Smooth muscle cell (in vitro differentiated cells): ENCODE results near the gene BCL7A. TPM values are rescaled to one million over a fixed set of nuclear protein-coding genes. Genes with fewer than 3 reads are reported as not detected.

Experiments used
- DNase-seq: peaks from one replicate; lab custom pipeline; 2025; ENCODE audit not compliant: unreplicated experiment; lab: John Stamatoyannopoulos, UW
- H2AFZ ChIP-seq: fragments of 200-600 bp; sonication (generic); 2 replicates; pipeline ENCODE4 v1.6.0; 2016; ENCODE audit warnings: antibody characterized with exemption, low read depth, mild to moderate bottlenecking
- H3F3A ChIP-seq: fragments of 200-600 bp; sonication (generic); 2 replicates; pipeline ENCODE4 v1.6.0; 2017; ENCODE audit warnings: antibody characterized with exemption, low read depth
- H3K27ac ChIP-seq: fragments of 200-600 bp; sonication (generic); 2 replicates; pipeline ENCODE4 v1.5.1; 2016; ENCODE audit warnings: low read depth, mild to moderate bottlenecking
- H3K27me3 ChIP-seq: fragments of 200-600 bp; sonication (generic); 2 replicates; pipeline ENCODE4 v1.6.1; 2016; ENCODE audit warnings: low read depth, mild to moderate bottlenecking
- H3K36me3 ChIP-seq: fragments of 200-600 bp; sonication (generic); 2 replicates; pipeline ENCODE4 v1.5.1; 2016; ENCODE audit warnings: low read depth
- H3K4me1 ChIP-seq: fragments of 200-600 bp; sonication (generic); 2 replicates; pipeline ENCODE4 v1.5.1; 2016; ENCODE audit warnings: low read depth
- H3K4me2 ChIP-seq: fragments of 200-600 bp; sonication (generic); 2 replicates; pipeline ENCODE4 v1.6.0; 2016; ENCODE audit warnings: mild to moderate bottlenecking
- H3K4me3 ChIP-seq: fragments of 200-600 bp; sonication (generic); 2 replicates; pipeline ENCODE4 v1.5.1; 2016; ENCODE audit warnings: mild to moderate bottlenecking
- H3K79me2 ChIP-seq: fragments of 200-600 bp; sonication (generic); 2 replicates; pipeline ENCODE4 v1.6.0; 2016; ENCODE audit warnings: low read depth, mild to moderate bottlenecking
- H3K9ac ChIP-seq: fragments of 200-600 bp; sonication (generic); 2 replicates; pipeline ENCODE4 v1.6.0; 2016; ENCODE audit warnings: low read depth
- H3K9me3 ChIP-seq: fragments of 200-600 bp; sonication (generic); replicated peaks from 2 replicates; pipeline ENCODE4 v1.5.1; 2016; ENCODE audit warnings: low read depth
- H4K20me1 ChIP-seq: fragments of 200-600 bp; sonication (generic); 2 replicates; pipeline ENCODE4 v1.6.0; 2016; ENCODE audit warnings: low read depth
- CTCF ChIP-seq: fragments of 200-600 bp; sonication (generic); IDR thresholded peaks from 2 replicates; pipeline ENCODE4 v1.5.1; 2017; ENCODE audit warnings: borderline replicate concordance, mild to moderate bottlenecking, antibody characterized with exemption; ENCODE audit not compliant: insufficient read depth, poor library complexity, severe bottlenecking
- WGBS: methylation state at CpG from one replicate; pipeline ENCODE4 v1.1.7; 2016; ENCODE audit warnings: low lambda C conversion rate; 5-methylcytosine and 5-hydroxymethylcytosine counted together
- polyA plus RNA-seq: library from polyadenylated mRNA; unstranded; fragments of >200 nt; fragmentation: Nextera tagmentation; extraction: Ambion mirVana; gene quantifications from 2 replicates; pipeline ENCODE4 v1.2.1, GENCODE V29; 2016
- total RNA-seq: library from RNA; depleted of rRNA; stranded (reverse); fragments of >200 nt; gene quantifications from 2 replicates; pipeline ENCODE4 v1.2.3, GENCODE V29; 2014

The BCL7A gene
- total and polyA plus RNA-seq, 2 experiments from 2014 or later: 2.7 to 3.0 TPM

- H3K79me2 ChIP-seq: no peaks in the 10 kb centered on the region
- 85% methylated on average over 4 of the region's 4 CpGs for WGBS
- DNase-seq: no peak
- no peaks in the 10 kb centered on the region for H3K27me3 ChIP-seq
- no peak overlapping the region for H3K27ac ChIP-seq
- no peak overlapping the region for H3K9ac ChIP-seq
- no peaks in the 10 kb centered on the region for H3K36me3 ChIP-seq
- no peak overlapping the region for H3K4me2 ChIP-seq
- H3K4me1 ChIP-seq: no peaks in the 10 kb centered on the region
- no peak for TF ChIP-seq CTCF
- no peaks in the 10 kb centered on the region for H4K20me1 ChIP-seq
- H3K4me3 ChIP-seq: no peak overlapping the region
- no peaks in the 10 kb centered on the region for H3K9me3 ChIP-seq
- no peak overlapping the region for H2AFZ ChIP-seq
- H3F3A ChIP-seq: no peaks in the 10 kb centered on the region
Measured at GRCh38 chr12:122013136-122013535, 8.5 kb upstream of the BCL7A start.

DNA sequence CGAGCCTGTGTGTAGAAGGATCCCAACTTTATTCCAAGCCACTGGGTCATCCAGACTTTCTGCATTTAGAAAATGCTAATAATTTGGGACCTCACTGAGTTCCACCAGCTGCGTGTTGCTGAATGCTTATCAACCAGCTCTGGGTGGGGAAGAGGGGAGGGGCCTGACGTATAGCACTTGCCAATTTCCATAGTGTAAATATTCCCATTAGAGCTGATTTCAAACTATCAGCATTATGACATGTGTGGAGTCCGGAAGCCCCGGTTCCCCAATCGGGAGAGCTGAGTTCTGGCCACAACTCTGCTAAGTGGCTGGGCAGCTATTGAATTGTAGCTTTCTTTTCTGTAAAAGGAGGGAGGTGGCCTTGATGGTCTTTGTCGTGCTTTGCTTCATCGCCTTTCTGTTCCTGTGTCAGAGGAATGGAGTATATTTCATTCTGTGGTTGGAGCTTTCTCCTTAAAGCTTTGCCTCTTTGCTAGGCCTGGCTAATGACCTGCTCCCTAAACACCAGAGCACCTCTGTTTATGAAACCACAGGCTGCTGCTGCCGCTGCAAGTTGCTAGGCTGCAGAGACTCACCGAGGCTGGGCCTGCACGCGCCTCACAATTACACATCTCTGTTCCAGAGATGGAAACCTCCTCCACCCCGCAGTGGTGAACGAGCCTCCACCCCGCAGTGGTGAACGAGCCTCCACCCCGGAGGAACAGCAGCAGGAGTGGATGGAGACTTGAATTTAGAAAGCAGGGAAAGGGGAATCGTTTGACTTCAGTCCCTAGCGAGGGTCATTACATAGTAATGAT lies 7.7 kb upstream of the BCL7A start:
- no peak overlapping the region for H3K9ac ChIP-seq
- H3K36me3 ChIP-seq: no peaks in the 10 kb centered on the region
- no peak for DNase-seq
- H3K4me1 ChIP-seq: no peaks in the 10 kb centered on the region
- H3K79me2 ChIP-seq: no peaks in the 10 kb centered on the region
- no peaks in the 10 kb centered on the region for H3F3A ChIP-seq
- no peaks in the 10 kb centered on the region for H3K27me3 ChIP-seq
- H3K4me2 ChIP-seq: no peak overlapping the region
- H2AFZ ChIP-seq: no peak overlapping the region
- H3K4me3 ChIP-seq: no peak overlapping the region
- no peaks in the 10 kb centered on the region for H3K9me3 ChIP-seq
- H3K27ac ChIP-seq: no peak overlapping the region
- 88% methylated on average over 19 of the region's 19 CpGs for WGBS
- TF ChIP-seq CTCF: no peak
- H4K20me1 ChIP-seq: no peaks in the 10 kb centered on the region

GRCh38 chr12:122014781-122015180 lies 6.9 kb upstream of the BCL7A start:
- Histone ChIP-seq H4K20me1 (no peaks in the 10 kb centered on the region), H3K27ac (no peak overlapping the region), H3K9me3 (no peaks in the 10 kb centered on the region), H3K4me3 (no peak overlapping the region), H3F3A (no peaks in the 10 kb centered on the region), H3K4me2 (no peak overlapping the region), H2AFZ (no peak overlapping the region), H3K79me2 (no peaks in the 10 kb centered on the region), H3K36me3 (no peaks in the 10 kb centered on the region), H3K27me3 (no peaks in the 10 kb centered on the region), H3K9ac (no peak overlapping the region), H3K4me1 (no peaks in the 10 kb centered on the region)
- DNase-seq: no peak
- 84% methylated on average over 5 of the region's 5 CpGs for WGBS
- no peak for TF ChIP-seq CTCF

GRCh38 chr12:122018457-122018856 lies 3.2 kb upstream of the BCL7A start:
- H3K4me3 ChIP-seq: no peak overlapping the region
- no peak overlapping the region for H3K9ac ChIP-seq
- H2AFZ ChIP-seq: no peak overlapping the region
- no peaks in the 10 kb centered on the region for H3K79me2 ChIP-seq
- H3K36me3 ChIP-seq: no peaks in the 10 kb centered on the region
- peaks cover under 1% of the 10 kb centered on the region for H3F3A ChIP-seq
- peaks cover 4% of the 10 kb centered on the region for H3K4me1 ChIP-seq
- H3K9me3 ChIP-seq: no peaks in the 10 kb centered on the region
- DNase-seq: no peak
- H3K4me2 ChIP-seq: no peak overlapping the region
- no peak for TF ChIP-seq CTCF
- H4K20me1 ChIP-seq: no peaks in the 10 kb centered on the region
- H3K27me3 ChIP-seq: peaks cover 12% of the 10 kb centered on the region
- H3K27ac ChIP-seq: no peak overlapping the region
